ENCODE data around the gene PLA2G4A.

The PLA2G4A gene

DNA sequence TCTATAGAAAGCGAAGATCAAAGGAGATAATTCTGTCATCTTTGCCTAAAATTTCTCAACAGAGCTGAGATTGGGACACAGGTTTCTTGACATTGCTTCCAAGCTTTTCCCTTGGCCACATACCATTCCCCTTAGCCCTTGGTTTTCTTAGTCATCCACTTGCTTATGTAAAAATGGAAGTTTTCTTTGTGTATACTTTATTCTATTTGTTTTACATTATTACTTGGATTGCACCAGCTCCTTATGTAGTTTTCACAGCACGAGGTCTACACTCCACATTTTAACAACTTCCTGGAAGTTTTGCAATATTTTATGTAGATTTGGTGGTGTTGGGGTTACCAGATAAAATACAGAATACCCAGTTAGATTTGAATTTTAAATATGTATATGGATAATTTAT is 129.8 kb downstream of the PLA2G4A start:
- Mint-ChIP-seq H3K27ac (no peak overlapping the region), H3K4me3 (no peak overlapping the region), H3K9me3 (no peaks in the 10 kb centered on the region), H3K27me3 (no peaks in the 10 kb centered on the region), H3K4me1 (no peaks in the 10 kb centered on the region)
- no peak for DNase-seq
- ATAC-seq: no peak

DNA sequence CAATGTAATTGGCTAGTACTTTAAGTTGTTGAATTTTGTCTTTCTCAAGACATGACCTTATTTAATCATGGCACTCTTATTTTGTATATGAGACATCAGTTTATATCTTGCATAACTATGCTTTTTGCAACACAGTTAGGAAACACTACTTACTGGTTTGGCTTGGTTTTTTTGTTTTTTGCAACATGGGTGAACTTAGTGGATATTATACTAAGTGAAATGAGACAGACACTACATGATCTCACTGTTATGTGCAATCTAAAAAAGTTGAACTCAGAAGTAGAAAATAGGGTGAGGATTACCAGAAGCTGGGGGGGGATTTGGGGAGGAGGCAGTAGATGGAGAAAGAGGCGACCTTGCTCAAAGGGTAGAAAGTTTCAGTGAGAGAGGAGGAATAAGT is 132.1 kb downstream of the PLA2G4A start:
- Mint-ChIP-seq H3K4me1 (no peaks in the 10 kb centered on the region), H3K27ac (no peak overlapping the region), H3K4me3 (no peak overlapping the region), H3K27me3 (no peaks in the 10 kb centered on the region), H3K9me3 (no peaks in the 10 kb centered on the region)
- ATAC-seq: no peak
- no peak for DNase-seq

DNA sequence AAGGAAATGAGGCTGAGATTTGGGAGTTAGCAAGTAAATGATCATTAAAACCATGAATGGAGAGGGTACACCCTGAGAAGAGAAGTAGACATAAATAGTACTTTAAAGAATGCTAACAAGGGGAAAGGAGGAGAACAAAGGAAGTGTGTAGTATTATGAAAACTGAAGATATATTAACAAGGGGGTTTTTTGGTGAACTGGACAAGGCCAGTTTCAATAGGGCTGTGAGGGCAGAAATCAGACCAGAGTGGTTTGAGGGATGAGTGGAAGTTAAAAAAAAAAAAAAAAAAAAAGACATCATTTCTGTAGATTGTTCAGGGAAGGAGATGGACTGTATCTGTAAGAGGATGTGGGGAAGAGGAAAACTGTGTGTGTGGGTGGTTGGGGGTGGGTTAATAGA is 137.1 kb downstream of the PLA2G4A start:
- H3K27me3 Mint-ChIP-seq: peaks cover 8% of the 10 kb centered on the region
- H3K4me1 Mint-ChIP-seq: no peaks in the 10 kb centered on the region
- no peak overlapping the region for H3K27ac Mint-ChIP-seq
- no peak for DNase-seq
- no peak for ATAC-seq
- no peak overlapping the region for H3K4me3 Mint-ChIP-seq
- H3K9me3 Mint-ChIP-seq: no peaks in the 10 kb centered on the region

DNA sequence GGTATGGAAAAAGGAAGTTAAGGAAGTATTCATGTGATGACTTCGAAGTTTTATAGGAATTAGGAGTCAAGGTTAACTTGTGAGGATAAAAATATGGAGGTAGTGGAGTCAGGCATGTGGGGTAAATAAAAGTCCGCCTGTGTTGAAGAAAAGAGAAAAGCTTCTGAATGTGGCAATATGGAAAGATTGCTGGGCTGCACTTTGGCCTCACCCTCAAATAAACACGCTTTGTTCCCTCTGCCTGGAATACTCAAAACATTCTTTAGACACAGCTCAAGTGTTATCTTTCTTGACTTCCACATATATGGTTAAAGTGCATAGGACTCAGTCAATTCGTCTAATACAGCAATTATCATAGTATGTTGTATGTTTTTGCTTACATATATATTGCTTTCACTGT is 137.7 kb downstream of the PLA2G4A start:
- DNase-seq: no peak
- H3K9me3 Mint-ChIP-seq: no peaks in the 10 kb centered on the region
- no peak for ATAC-seq
- H3K27me3 Mint-ChIP-seq: peaks cover 8% of the 10 kb centered on the region
- H3K4me1 Mint-ChIP-seq: no peaks in the 10 kb centered on the region
- no peak overlapping the region for H3K27ac Mint-ChIP-seq
- H3K4me3 Mint-ChIP-seq: no peak overlapping the region

DNA sequence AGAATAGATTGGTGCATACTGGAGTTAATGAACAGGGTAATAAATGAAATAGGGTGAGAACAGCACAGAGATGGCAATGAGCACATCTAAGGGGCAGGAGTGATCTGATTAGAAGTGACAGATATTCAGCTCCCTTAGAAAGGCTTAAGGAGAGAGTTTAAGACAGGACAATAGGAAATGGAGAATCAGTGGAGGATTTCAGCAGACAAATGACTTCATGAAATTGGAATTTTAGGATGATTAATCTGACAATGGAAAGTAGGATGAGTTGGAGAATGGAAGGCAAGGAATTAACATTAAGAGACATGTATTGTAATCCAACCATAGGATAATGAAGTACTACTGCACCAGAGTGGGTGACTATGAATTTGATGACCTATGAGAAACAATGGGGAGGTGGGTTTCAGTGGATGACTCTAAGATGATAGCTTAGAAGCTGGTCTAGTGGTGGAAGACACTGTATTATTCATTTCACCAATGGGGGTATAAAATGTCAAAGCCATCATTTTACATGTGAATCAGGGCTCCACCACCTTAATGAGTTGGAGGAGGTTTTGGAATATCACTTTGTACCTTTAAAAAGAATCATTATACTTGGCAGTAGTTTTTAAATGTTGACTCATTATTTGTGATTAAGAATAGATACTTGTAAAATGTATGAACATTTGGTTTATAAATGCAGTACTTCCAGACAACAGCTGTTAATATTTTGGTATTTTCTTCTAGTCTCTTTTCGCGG is 139.1 kb downstream of the PLA2G4A start:
- DNase-seq: no peak
- no peaks in the 10 kb centered on the region for H3K4me1 Mint-ChIP-seq
- no peaks in the 10 kb centered on the region for H3K9me3 Mint-ChIP-seq
- no peak for ATAC-seq
- no peak overlapping the region for H3K27ac Mint-ChIP-seq
- H3K27me3 Mint-ChIP-seq: peaks cover 13% of the 10 kb centered on the region
- no peak overlapping the region for H3K4me3 Mint-ChIP-seq

DNA sequence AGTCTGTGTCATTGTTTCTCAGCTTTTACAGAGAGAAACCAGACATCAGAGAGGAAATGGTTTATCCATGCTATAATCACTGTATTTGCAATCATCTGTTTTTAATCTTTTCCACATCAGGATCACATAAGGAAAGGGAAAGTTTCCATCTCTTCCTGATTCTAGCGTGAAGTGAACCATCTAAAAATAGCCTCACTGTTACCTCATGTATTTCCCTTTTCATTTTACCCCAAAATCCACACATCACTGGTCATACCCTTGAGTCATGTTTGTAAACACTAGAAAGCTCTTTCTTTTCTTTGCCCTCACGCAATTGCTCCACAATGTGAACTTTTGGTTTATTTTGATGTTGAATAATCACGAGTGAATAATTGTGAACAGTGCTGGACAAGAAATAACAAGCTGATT is 146.0 kb downstream of the PLA2G4A start:
- Mint-ChIP-seq H3K4me1 (no peaks in the 10 kb centered on the region), H3K4me3 (no peak overlapping the region), H3K27me3 (peaks cover 39% of the 10 kb centered on the region), H3K9me3 (no peaks in the 10 kb centered on the region), H3K27ac (no peak overlapping the region)
- no peak for DNase-seq
- ATAC-seq: no peak

DNA sequence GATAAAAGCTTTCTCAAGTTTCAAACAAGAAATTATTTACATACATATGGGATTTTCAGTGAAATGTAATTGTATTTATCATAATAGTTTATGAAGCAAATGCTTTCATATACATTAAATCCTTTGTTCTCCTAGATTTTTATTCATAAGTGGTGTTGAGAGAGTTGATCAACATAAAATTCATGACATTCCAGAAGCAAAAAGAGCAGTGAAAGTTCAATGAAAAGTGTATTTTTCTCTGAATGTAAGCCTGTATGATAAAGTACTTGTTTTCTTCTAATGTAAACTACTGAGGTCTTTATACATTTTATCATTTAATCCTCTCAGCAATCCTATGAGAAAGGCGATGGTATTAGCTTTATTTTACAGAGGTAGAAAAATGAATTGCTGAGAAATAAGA is 146.5 kb downstream of the PLA2G4A start:
- no peak for DNase-seq
- no peaks in the 10 kb centered on the region for H3K9me3 Mint-ChIP-seq
- no peak overlapping the region for H3K27ac Mint-ChIP-seq
- no peak overlapping the region for H3K4me3 Mint-ChIP-seq
- ATAC-seq: no peak
- peaks cover 39% of the 10 kb centered on the region for H3K27me3 Mint-ChIP-seq
- no peaks in the 10 kb centered on the region for H3K4me1 Mint-ChIP-seq

DNA sequence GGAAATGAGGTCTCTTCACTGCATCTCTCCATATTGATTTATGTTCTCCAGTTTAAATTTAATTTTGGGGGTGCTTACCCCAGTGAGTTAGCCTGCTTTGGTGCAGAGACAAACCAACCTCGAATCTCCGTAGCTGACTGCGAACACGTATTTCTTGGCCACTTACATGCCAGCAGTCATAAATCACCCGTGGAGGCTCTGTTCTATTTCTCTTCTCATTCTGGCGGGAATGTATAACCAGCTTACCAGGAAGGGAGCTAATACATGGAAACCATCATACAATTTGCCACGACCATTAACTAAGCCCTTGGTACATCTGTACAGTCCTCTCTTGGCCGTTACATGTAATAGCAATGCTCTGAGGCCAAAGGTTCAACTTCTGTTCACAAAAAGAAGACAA is 148.0 kb downstream of the PLA2G4A start:
- H3K4me3 Mint-ChIP-seq: no peak overlapping the region
- peak overlapping the region in 1 of 2 donors; percentile 61 for H3K27ac Mint-ChIP-seq
- H3K4me1 Mint-ChIP-seq: no peaks in the 10 kb centered on the region
- DNase-seq: no peak
- ATAC-seq: no peak
- no peaks in the 10 kb centered on the region for H3K9me3 Mint-ChIP-seq
- peaks cover 39% of the 10 kb centered on the region for H3K27me3 Mint-ChIP-seq

DNA sequence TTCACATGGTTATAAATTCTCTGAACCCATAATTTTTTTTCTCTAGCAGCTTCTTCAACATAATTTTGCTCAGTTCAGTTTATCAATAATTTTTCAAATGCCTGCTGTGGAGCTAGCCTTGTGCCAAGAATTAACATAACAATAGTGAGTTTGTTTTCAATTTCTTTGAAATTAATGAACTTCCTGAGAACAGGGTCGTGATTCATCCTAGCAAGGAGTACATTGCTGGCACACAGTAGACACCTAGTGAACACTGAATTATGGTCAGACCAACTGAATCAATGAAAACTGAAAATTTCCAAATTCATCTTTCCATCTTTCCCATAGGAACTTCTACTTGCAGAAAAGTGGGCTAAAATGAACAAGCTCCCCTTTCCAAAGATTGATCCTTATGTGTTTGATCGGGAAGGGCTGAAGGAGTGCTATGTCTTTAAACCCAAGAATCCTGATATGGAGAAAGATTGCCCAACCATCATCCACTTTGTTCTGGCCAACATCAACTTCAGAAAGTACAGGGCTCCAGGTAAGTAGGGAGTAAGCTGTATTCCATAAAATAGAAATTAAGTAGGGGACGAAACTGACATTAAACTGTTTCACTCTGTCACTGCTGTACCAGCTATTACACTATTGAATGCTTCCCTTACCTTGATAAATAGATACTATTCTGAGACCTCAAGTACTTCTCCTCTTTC is 148.7 kb downstream of the PLA2G4A start:
- ATAC-seq (no peak), DNase-seq (no peak)
- no peak overlapping the region for H3K4me3 Mint-ChIP-seq
- H3K4me1 Mint-ChIP-seq: no peaks in the 10 kb centered on the region
- no peaks in the 10 kb centered on the region for H3K9me3 Mint-ChIP-seq
- H3K27me3 Mint-ChIP-seq: peaks cover 38% of the 10 kb centered on the region
- no peak overlapping the region for H3K27ac Mint-ChIP-seq

DNA sequence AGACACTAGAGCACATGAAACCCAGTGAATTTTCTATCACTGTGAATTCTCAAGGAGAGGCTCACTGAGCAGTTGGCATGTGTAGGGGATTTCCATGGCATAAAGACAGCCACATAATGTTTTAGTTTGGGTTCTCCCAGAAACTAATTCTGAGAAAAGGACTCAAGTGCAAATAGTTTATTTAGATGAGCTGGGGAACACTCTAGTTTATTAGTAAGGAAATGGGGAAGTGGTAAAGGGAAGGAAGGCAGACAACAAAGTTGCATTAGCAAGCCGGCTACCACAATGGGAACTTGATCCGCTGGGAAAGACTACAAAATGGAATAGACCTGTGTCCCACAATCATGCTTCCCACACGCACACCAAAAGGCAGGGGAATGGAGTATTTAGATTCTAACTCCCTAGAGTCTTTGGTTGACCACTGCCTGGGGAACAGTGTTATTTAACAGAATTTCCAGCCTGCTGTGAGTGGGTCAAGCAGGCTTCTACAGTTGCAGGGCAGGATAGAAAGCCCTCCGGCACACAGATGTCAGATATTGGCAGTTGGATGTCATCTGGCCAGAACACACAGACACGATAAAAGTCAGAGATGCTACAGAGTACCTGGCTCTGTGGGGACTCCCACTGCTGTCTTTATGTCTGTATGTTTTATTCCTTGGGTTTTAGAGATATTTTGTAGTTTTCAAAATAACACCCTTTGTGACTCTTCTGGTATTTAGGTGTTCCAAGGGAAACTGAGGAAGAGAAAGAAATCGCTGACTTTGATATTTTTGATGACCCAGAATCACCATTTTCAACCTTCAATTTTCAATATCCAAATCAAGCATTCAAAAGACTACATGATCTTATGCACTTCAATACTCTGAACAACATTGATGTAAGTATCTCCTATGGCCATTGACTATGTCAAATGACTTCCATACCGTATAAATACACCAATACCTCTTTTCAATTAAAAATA is 150.1 kb downstream of the PLA2G4A start:
- Mint-ChIP-seq H3K9me3 (no peaks in the 10 kb centered on the region), H3K27me3 (peaks cover 28% of the 10 kb centered on the region), H3K4me3 (no peak overlapping the region), H3K4me1 (no peaks in the 10 kb centered on the region), H3K27ac (peak overlapping the region in 1 of 2 donors; percentile 34)
- ATAC-seq (no peak), DNase-seq (no peak)

DNA sequence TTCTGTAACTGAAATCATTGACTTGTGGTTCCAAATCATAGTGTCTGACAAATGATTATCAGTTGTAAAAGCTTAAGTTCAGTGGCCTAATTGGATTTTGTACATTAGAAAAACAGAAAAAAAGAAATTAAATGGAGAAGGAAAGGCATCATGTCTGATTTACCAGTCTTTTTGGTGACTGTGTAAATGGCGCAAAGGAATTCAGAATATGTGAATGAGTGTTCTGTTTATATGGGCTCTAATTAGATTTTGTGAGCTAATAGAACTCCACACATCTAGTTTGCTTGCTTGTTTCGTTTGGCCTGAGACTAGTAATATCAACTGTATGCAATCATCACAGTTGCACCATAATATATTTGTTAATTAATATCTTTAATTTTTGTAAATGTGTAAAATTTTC is 151.7 kb downstream of the PLA2G4A start:
- no peak overlapping the region for H3K27ac Mint-ChIP-seq
- H3K27me3 Mint-ChIP-seq: peaks cover 28% of the 10 kb centered on the region
- ATAC-seq (no peak), DNase-seq (no peak)
- H3K4me1 Mint-ChIP-seq: no peaks in the 10 kb centered on the region
- H3K9me3 Mint-ChIP-seq: no peaks in the 10 kb centered on the region
- no peak overlapping the region for H3K4me3 Mint-ChIP-seq

DNA sequence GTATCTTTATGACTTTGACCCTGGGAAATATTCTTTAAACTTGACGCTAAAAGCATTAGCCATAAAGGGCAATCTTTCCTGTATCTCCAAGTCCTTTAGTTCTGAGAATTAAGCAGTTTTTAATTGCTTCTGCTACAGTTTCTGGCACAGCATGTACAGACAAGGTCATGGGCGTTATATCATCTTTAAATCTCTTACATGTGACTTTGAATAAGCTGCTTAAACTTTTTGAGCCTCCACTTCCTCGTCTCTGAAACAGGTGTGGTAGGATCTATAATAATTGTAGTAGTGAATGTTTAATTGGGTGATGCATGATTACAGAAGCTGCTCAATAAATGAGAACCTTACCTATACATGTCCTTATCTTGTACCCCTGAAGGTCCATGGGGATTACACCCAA is 153.4 kb downstream of the PLA2G4A start:
- Mint-ChIP-seq H3K9me3 (no peaks in the 10 kb centered on the region), H3K4me1 (no peaks in the 10 kb centered on the region), H3K4me3 (no peak overlapping the region), H3K27me3 (peaks cover 22% of the 10 kb centered on the region), H3K27ac (no peak overlapping the region)
- no peak for ATAC-seq
- DNase-seq: no peak

DNA sequence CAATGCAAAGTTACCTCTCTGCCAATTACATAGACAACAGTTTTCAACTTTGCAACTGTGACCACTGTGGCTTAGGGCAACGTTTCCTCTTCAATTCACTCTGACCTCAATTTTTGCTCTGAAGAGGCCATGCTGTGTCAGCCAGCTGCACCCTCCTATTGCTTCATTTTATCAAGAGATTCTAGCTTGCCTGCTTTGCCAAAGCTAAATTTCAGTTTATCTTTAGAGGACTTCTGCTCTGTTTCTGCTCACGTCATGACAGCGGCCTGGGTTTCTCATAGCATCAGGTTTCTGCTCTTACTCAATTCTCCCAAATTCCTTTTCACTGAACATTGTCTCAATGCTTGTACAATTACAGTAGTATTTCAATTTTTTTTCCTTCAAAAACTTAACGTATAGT is 154.6 kb downstream of the PLA2G4A start:
- Mint-ChIP-seq H3K27me3 (peaks cover 13% of the 10 kb centered on the region), H3K4me1 (no peaks in the 10 kb centered on the region), H3K27ac (no peak overlapping the region), H3K9me3 (no peaks in the 10 kb centered on the region), H3K4me3 (no peak overlapping the region)
- no peak for ATAC-seq
- no peak for DNase-seq

DNA sequence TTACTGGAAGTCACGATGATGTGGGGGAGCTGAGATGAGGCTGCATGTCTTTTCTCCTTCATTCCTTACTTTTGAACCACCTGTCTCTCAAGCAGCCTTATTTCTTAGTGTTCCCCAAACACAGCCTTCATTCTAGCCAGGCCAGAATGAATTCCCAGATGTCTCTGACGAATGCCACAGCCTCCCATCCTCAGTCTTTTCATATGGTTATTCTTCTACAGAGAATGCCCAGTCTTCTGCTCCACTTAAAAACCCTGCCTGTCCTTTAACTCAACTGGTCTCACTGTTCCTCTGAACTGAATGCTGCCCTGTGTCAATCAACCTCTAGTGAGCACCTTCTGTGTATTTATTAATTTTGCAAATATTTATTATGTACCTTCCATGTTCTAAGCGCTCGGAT is 156.2 kb downstream of the PLA2G4A start:
- DNase-seq (no peak), ATAC-seq (no peak)
- no peaks in the 10 kb centered on the region for H3K4me1 Mint-ChIP-seq
- peaks cover 5% of the 10 kb centered on the region for H3K27me3 Mint-ChIP-seq
- no peak overlapping the region for H3K27ac Mint-ChIP-seq
- H3K9me3 Mint-ChIP-seq: no peaks in the 10 kb centered on the region
- H3K4me3 Mint-ChIP-seq: no peak overlapping the region

DNA sequence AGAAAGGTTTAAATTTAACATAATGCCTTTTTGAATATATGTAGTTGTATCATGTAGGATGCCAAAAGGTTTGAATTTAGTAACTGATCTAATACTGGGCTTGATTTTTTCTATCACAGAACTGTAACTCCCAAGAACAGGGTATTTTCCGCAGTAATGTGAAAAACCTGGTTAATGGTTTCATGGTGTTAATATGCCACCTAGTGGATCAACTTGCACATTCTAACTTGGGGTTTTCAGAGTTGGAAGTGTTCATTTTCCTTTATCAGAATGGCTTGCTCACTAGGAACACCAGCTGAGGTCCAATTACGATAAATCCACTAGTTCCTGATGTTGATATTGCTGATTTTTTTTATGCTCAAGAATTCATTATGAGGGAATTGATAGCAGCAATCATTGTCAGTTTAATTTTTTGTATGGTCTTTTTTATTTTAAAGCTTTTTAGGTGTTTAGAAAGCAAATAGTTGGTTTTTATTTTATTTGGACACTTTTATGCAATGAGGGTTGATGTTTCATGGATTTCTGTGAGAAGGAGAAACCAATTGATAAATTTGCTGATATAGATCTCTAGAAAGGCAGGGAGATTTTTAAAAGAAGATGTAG is 157.2 kb downstream of the PLA2G4A start:
- Mint-ChIP-seq H3K4me1 (no peaks in the 10 kb centered on the region), H3K27me3 (no peaks in the 10 kb centered on the region), H3K9me3 (no peaks in the 10 kb centered on the region), H3K27ac (no peak overlapping the region), H3K4me3 (no peak overlapping the region)
- DNase-seq (no peak), ATAC-seq (no peak)

Measured in stimulated activated naive CD8-positive, alpha-beta T cell treated with anti-CD3 and anti-CD28 coated beads, Interleukin-15, amount 100 ng/mL, for 72 hours (primary cell).